HFF-Myc (cell line): ENCODE measurements around the gene MUC13.

ENCODE experiments used
- DNase-seq: peaks from one replicate; pipeline ENCODE4 v3.0.0-alpha.2; 2011; ENCODE audit warnings: low read depth; ENCODE audit errors: extremely low read depth
- H3K4me3 ChIP-seq: replicated peaks from 2 replicates; pipeline ENCODE4 v1.5.1; 2011; ENCODE audit warnings: low read depth, mild to moderate bottlenecking, control low read depth, low read length
- TF ChIP-seq, protein P1 (sequence below): IDR thresholded peaks from 2 replicates; pipeline ENCODE4 v1.5.1; 2012; ENCODE audit warnings: mild to moderate bottlenecking, low read depth, low read length, control low read depth; ENCODE audit errors: missing control alignments

The MUC13 gene

DNA sequence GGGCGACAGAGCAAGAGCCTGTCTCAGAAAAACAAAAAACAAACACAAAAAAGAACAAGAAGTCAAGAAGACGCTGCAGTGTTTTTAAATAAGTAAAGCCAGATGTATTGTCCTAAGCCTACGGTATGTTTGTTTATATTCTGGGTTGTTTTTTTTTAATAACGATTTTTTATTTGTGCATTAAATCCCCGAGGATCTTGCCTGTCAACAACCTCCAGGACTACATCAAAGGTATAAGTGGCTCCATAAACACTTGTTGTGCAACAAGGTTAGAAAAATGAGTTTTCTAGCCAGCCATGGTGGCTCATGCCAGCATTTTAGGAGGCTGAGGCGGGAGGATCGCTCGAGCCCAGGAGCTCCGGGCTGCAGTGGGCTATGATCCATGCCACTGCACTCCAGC is 73.5 kb downstream of the MUC13 start:
- TF ChIP-seq, protein P1, sequence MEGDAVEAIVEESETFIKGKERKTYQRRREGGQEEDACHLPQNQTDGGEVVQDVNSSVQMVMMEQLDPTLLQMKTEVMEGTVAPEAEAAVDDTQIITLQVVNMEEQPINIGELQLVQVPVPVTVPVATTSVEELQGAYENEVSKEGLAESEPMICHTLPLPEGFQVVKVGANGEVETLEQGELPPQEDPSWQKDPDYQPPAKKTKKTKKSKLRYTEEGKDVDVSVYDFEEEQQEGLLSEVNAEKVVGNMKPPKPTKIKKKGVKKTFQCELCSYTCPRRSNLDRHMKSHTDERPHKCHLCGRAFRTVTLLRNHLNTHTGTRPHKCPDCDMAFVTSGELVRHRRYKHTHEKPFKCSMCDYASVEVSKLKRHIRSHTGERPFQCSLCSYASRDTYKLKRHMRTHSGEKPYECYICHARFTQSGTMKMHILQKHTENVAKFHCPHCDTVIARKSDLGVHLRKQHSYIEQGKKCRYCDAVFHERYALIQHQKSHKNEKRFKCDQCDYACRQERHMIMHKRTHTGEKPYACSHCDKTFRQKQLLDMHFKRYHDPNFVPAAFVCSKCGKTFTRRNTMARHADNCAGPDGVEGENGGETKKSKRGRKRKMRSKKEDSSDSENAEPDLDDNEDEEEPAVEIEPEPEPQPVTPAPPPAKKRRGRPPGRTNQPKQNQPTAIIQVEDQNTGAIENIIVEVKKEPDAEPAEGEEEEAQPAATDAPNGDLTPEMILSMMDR: no peak
- H3K4me3 ChIP-seq: no peak overlapping the region
- DNase-seq: no peak

DNA sequence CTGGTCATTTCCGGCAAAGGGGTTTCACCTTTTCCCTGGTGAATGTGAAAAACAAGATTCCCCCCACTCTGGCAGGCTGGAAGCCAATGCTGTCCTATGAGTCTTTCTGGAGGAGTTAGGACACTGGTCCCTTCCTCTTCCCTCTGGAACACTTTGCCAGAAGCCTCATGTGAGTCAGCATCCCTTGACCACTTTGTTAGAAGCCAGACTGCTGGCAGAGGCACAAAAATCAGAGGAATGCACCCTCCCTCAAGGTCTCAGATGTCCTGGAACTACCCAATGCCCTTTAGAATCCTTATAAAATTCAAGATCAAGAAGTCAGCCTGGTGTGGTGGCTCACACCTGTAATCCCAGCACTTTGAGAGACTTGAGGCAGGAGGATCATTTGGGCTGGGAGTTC is 74.0 kb downstream of the MUC13 start:
- DNase-seq: peak; percentile 90
- H3K4me3 ChIP-seq: no peak overlapping the region
- TF ChIP-seq, protein P1: no peak

DNA sequence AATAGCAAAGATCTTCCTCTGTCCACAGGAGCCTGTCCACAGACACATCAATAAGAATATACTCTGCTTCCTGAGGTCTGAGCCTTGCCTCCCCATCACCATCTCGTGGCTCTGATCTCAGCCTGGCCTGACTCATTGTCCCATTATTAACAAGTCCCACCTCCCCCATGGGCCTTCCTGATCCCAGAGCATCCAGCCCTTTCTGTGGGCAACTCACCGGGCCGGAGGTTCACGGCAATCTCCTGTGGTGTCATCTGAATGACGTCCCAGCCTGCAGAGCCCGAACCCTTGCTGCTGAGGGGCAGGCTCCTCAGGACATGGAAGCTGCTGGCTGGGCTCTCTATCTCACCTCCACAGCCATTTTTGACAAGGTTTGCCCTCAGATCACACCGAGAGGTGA is 75.5 kb downstream of the MUC13 start:
- TF ChIP-seq, protein P1: no peak
- no peak for DNase-seq
- no peak overlapping the region for H3K4me3 ChIP-seq

DNA sequence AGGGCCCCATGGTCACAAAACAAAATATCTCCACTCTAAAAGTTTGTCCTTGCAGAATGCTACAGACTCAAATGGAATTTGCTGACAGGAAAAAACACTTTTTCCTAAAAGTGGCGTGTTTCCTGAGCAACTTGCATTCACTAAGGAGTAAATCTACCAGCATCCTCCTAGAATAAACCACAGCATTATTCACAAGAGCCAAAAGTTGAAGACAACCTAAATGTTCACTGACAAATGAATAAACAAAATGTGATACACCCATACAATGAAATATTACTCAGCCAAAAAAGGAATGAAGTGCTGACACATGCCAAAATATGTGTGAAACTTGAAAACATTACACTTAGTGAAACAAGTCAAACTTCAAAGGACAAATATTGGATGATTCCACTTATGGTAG is 76.3 kb downstream of the MUC13 start:
- no peak for DNase-seq
- no peak overlapping the region for H3K4me3 ChIP-seq
- TF ChIP-seq, protein P1: no peak

DNA sequence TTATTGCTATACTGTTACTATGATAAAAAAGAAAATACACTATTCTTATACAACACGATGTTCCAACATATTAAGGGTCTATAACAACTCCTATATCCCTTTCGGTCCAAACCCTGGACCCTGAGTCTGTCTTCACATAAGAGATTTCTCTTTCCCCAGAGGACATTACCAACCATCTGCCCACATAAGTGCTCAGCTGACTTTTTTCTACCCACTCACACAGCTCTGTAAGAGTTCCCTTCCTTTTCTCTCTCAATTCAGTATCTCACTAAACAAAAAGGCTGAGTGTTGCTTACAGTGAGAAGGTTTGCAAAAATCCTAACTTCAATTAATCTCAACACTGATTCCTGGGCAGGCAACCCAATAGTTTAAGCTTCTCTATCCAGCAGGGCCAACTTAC is 77.9 kb downstream of the MUC13 start:
- no peak for DNase-seq
- no peak overlapping the region for H3K4me3 ChIP-seq
- TF ChIP-seq, protein P1: no peak
